ENCODE data around the gene NOTCH4.
"Not testable (repeated sequence)": the region's sequence is repeated elsewhere in the genome, so short reads cannot be mapped to it uniquely, and the experiment has no call there.

GRCh38 chr6:32185681-32186131 is 38.2 kb downstream of the NOTCH4 start:
- not testable (repeated sequence) for TF ChIP-seq CTCF, POLR2A (IDR thresholded peaks at IDR 0.05)

Measured in testis (tissue), 2 donors.